GM18511 (cell line): ENCODE measurements around the gene TMEM245.
A peak's percentile ranks its signal among the peaks of the same experiment; 100 is the strongest.

Experiments used
- ATAC-seq: cut with Tn5 transposase; IDR thresholded peaks from one replicate; pipeline ENCODE4 v1.9.1; 2021; ENCODE audit warnings: mild to moderate bottlenecking, moderate library complexity; ENCODE audit not compliant: unreplicated experiment

The TMEM245 gene

GRCh38 chr9:109031241-109031640, 88.5 kb downstream of the TMEM245 start:
- ATAC-seq: no peak

GRCh38 chr9:109030426-109030825, 89.3 kb downstream of the TMEM245 start:
- no peak for ATAC-seq

GRCh38 chr9:109028457-109028856, 91.3 kb downstream of the TMEM245 start:
- ATAC-seq: no peak

- no peak for ATAC-seq
Measured at GRCh38 chr9:109027176-109027575, 92.6 kb downstream of the TMEM245 start.

GRCh38 chr9:109026306-109026705, 93.4 kb downstream of the TMEM245 start:
- ATAC-seq: no peak

- ATAC-seq: no peak
Measured at GRCh38 chr9:109022873-109023272, 96.9 kb downstream of the TMEM245 start.

- no peak for ATAC-seq
Measured at GRCh38 chr9:109020581-109021511, 98.9 kb downstream of the TMEM245 start.

GRCh38 chr9:109020113-109020512, 99.6 kb downstream of the TMEM245 start:
- no peak for ATAC-seq

- ATAC-seq: no peak
Measured at GRCh38 chr9:109019420-109019819, 100.3 kb downstream of the TMEM245 start.

- peak; percentile 51 for ATAC-seq
Measured at GRCh38 chr9:109017493-109017892, 102.3 kb downstream of the TMEM245 start.

- ATAC-seq: no peak
Measured at GRCh38 chr9:109017061-109017460, 102.7 kb downstream of the TMEM245 start.

GRCh38 chr9:109016132-109016531, 103.6 kb downstream of the TMEM245 start:
- ATAC-seq: no peak

GRCh38 chr9:109014608-109015280, 105.0 kb downstream of the TMEM245 start:
- no peak for ATAC-seq

GRCh38 chr9:109013679-109014607, 105.8 kb downstream of the TMEM245 start:
- ATAC-seq: no peak

GRCh38 chr9:109012876-109013678, 106.7 kb downstream of the TMEM245 start, which contains the start of gene CTNNAL1:
TSS of gene CTNNAL1 (minus strand) at chr9:109013499. CDS start at chr9:109013442, 57 bp downstream.
- peak; percentile 65 for ATAC-seq

- ATAC-seq: peak; percentile 46
Measured at GRCh38 chr9:109012009-109012875, 107.5 kb downstream of the TMEM245 start.

- no peak for ATAC-seq
Measured at GRCh38 chr9:109011231-109011671, 108.5 kb downstream of the TMEM245 start.

GRCh38 chr9:109010746-109011145, 109.0 kb downstream of the TMEM245 start:
- ATAC-seq: peak; percentile 24

GRCh38 chr9:109005678-109006077, 114.1 kb downstream of the TMEM245 start:
- ATAC-seq: no peak
